ENCODE data around the gene ABCA13.

ABCA13 gene

GRCh38 chr7:48388911-48389310 lies 217.7 kb downstream of the ABCA13 start:
- no peak for DNase-seq

- no peak for DNase-seq
These were observed 218.7 kb downstream of the ABCA13 start for GRCh38 chr7:48389977-48390376.

GRCh38 chr7:48390388-48391327 lies 219.4 kb downstream of the ABCA13 start:
- no peak for DNase-seq

- DNase-seq, result no peak
These were observed 226.9 kb downstream of the ABCA13 start for GRCh38 chr7:48398191-48398590.

GRCh38 chr7:48402721-48403120 lies 231.5 kb downstream of the ABCA13 start:
- no peak for DNase-seq

- DNase-seq, result no peak
These were observed 237.5 kb downstream of the ABCA13 start for GRCh38 chr7:48408731-48409130.

- no peak for DNase-seq
These were observed 240.4 kb downstream of the ABCA13 start for GRCh38 chr7:48411619-48412018.

- no peak for DNase-seq
These were observed 242.9 kb downstream of the ABCA13 start for GRCh38 chr7:48414011-48414732.

- no peak for DNase-seq
These were observed 245.2 kb downstream of the ABCA13 start for GRCh38 chr7:48416327-48416908.

GRCh38 chr7:48419401-48419800 lies 248.1 kb downstream of the ABCA13 start:
- no peak for DNase-seq

- no peak for DNase-seq
These were observed 248.9 kb downstream of the ABCA13 start for GRCh38 chr7:48420206-48420605.

- DNase-seq, result no peak
These were observed 250.1 kb downstream of the ABCA13 start for GRCh38 chr7:48421357-48421756.

GRCh38 chr7:48424731-48425130 lies 253.5 kb downstream of the ABCA13 start:
- no peak for DNase-seq

GRCh38 chr7:48426331-48426965 lies 255.2 kb downstream of the ABCA13 start:
- DNase-seq, result no peak

GRCh38 chr7:48426966-48427555 lies 255.8 kb downstream of the ABCA13 start:
- no peak for DNase-seq

- no peak for DNase-seq
These were observed 256.4 kb downstream of the ABCA13 start for GRCh38 chr7:48427671-48428070.

GRCh38 chr7:48428091-48428684 lies 256.9 kb downstream of the ABCA13 start:
- DNase-seq, result no peak

GRCh38 chr7:48429117-48429516 lies 257.9 kb downstream of the ABCA13 start:
- DNase-seq, result no peak

GRCh38 chr7:48438206-48438605 lies 266.9 kb downstream of the ABCA13 start:
- no peak for DNase-seq

GRCh38 chr7:48441848-48442492 lies 270.7 kb downstream of the ABCA13 start:
- no peak for DNase-seq

GRCh38 chr7:48443051-48443450 lies 271.8 kb downstream of the ABCA13 start:
- DNase-seq, result no peak

GRCh38 chr7:48446721-48447120 lies 275.5 kb downstream of the ABCA13 start:
- no peak for DNase-seq

All from stimulated activated CD4-positive, alpha-beta T cell treated with anti-CD3 and anti-CD28 coated beads, Interleukin-2, amount 100 ng/mL, for 48 hours (primary cell).